COLO668 (cell line): ENCODE data around the gene PMM2.
A peak's percentile ranks its signal among the peaks of the same experiment; 100 is the strongest.
"Not testable (repeated sequence)": the region's sequence is repeated elsewhere in the genome, so short reads cannot be mapped to it uniquely, and the experiment has no call there.

Experiments used
- DNase-seq: peaks from one replicate; lab custom pipeline; 2025; ENCODE audit not compliant: unreplicated experiment; lab: John Stamatoyannopoulos, UW

Gene PMM2

GRCh38 chr16:8866118-8866883, 68.7 kb downstream of the PMM2 start:
- peak; percentile 47 for DNase-seq

- DNase-seq: no peak
Measured at GRCh38 chr16:8866884-8867215, 69.2 kb downstream of the PMM2 start.

GRCh38 chr16:8867216-8867931, 69.7 kb downstream of the PMM2 start:
- peak; percentile 60 for DNase-seq

GRCh38 chr16:8867932-8868415, 70.3 kb downstream of the PMM2 start:
- DNase-seq: no peak

- peak; percentile 92 for DNase-seq
Measured at GRCh38 chr16:8868416-8869211, 71.0 kb downstream of the PMM2 start, which contains the start of gene CARHSP1. TSS of gene CARHSP1 (minus strand) at chr16:8869006. CDS start at chr16:8859328, 9,678 bp downstream.

- DNase-seq: peak; percentile 14
Measured at GRCh38 chr16:8869212-8869987, 71.8 kb downstream of the PMM2 start.

- DNase-seq: not testable (repeated sequence)
Measured at GRCh38 chr16:8869988-8870241, 72.3 kb downstream of the PMM2 start.

- no peak for DNase-seq
Measured at GRCh38 chr16:8872071-8872470, 74.4 kb downstream of the PMM2 start.

GRCh38 chr16:8872967-8873865, 75.6 kb downstream of the PMM2 start:
- DNase-seq: no peak

- not testable (repeated sequence) for DNase-seq
Measured at GRCh38 chr16:8873866-8874195, 76.2 kb downstream of the PMM2 start.

- no peak for DNase-seq
Measured at GRCh38 chr16:8874388-8874787, 76.7 kb downstream of the PMM2 start.

GRCh38 chr16:8875317-8875716, 77.7 kb downstream of the PMM2 start:
- DNase-seq: not testable (repeated sequence)

GRCh38 chr16:8877894-8878522, 80.4 kb downstream of the PMM2 start:
- no peak for DNase-seq

- DNase-seq: no peak
Measured at GRCh38 chr16:8878523-8878911, 80.9 kb downstream of the PMM2 start.

- no peak for DNase-seq
Measured at GRCh38 chr16:8880839-8881510, 83.3 kb downstream of the PMM2 start.

GRCh38 chr16:8882041-8882617, 84.5 kb downstream of the PMM2 start, which contains the start of gene LITAFD:
TSS of gene LITAFD (plus strand) at chr16:8882351. CDS start at chr16:8884356, 2,005 bp downstream.
- DNase-seq: no peak

- no peak for DNase-seq
Measured at GRCh38 chr16:8882725-8883377, 85.2 kb downstream of the PMM2 start.
